Dermis blood vessel endothelial cell (primary cell): ENCODE data around the gene VEZF1. TPM values are rescaled to one million over a fixed set of nuclear protein-coding genes. Genes with fewer than 3 reads are reported as not detected.

Experiments used
- DNase-seq: peaks from one replicate; pipeline ENCODE4 v3.0.0; 2010
- total RNA-seq: library from RNA; depleted of rRNA; stranded (reverse); fragments of >200 nt; gene quantifications from 2 replicates; pipeline ENCODE4 v1.2.3, GENCODE V29; 2014

Gene VEZF1
- total RNA-seq, 1 donor from 2014 or later: 30.8 TPM

DNA sequence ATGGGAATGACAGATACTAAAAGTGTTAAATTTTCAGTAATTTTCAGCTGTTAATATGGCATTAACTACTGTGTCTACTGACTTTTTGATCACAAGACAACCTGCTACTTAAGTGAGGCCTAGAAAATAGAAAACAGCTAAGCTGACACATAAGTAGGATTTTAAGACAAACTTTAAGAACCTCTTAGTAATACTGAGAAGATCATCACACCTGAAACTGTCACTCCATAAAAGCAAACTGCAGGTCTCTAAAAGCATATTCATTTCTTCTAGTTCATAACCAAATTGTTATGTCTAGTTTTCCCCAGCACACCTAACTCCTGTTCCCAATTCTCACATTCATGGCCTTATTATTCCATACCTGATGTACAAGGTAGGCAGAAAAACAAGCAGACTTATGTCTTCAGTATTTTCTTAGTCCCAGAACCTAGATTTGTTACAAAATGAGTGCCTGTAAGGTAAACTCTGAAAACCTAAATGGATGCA is 11.0 kb upstream of the VEZF1 start:
- DNase-seq: no peak

DNA sequence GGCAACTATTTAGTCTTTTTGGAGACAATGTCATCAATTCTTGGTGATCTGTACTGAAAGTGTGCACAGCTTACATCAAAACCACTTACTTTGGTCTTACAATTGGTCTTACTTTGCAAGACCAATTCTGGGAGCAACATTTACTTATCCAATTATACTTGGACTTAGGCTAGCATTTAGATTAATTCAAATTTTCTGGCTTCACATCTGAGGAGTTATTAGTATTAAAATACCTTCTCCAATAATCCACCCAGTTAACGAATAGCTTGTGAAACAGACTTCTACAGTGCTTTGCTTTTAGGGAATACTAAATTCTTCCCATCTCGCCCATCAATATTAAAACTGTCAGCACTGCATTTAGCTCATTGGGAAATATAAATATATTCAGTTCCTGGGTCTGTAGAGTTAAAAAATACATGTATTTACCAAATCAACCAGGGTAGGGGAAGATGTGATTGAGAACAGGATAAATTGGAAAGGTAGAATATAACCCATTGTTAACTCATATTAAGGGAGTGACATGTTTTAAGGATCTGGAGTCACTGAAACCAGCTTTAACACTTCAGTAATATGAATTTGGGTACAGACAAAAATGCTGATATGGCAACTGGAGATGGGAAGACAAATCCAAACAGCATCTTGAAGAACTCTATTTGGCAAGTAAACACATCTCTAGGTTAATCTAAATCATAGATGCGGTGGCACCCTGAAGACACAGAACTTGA is 9.2 kb upstream of the VEZF1 start:
- no peak for DNase-seq

DNA sequence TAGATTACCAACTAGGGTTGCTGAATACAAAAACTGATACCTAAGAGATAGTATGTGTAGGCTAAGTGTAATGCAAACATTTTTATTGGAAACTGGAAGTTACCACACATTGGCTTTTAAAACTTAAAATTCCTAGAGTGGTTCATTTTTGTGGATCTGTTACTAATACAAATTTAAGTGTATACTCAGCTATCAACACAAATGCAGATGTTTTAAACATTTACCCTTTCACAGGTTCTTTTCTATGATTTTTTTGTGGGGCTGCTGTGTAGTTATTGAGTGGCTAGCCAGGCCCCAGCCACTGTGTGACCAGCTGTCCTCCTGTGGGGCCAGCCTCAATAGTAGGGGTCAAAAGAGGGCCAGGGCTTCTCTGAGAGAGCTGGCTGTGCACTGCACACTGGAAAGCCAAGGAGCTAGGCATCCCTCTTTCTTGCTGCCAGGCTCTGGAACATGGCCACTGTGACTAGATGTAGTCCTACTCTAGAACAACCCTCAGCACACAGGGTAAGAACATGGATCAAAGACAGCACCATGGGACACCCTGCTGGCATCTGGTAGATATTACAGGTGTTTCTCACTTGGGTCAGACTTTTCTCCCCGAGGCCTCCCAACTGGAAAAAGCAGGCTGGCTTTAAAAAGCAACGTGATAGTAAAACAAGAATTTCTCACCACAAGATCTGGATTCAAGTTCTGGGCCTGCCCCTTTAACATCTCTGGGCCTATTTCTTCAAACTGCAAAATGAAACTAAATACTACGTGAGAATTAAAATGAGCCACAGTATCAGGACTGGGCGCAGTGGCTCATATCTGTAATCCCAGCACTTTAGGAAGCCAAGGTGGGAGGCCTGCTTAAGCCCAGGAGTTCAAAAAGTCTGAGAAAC is 7.3 kb upstream of the VEZF1 start:
- DNase-seq: peak; percentile 89

GRCh38 chr17:57994436-57994835 is 6.4 kb upstream of the VEZF1 start:
- no peak for DNase-seq

DNA sequence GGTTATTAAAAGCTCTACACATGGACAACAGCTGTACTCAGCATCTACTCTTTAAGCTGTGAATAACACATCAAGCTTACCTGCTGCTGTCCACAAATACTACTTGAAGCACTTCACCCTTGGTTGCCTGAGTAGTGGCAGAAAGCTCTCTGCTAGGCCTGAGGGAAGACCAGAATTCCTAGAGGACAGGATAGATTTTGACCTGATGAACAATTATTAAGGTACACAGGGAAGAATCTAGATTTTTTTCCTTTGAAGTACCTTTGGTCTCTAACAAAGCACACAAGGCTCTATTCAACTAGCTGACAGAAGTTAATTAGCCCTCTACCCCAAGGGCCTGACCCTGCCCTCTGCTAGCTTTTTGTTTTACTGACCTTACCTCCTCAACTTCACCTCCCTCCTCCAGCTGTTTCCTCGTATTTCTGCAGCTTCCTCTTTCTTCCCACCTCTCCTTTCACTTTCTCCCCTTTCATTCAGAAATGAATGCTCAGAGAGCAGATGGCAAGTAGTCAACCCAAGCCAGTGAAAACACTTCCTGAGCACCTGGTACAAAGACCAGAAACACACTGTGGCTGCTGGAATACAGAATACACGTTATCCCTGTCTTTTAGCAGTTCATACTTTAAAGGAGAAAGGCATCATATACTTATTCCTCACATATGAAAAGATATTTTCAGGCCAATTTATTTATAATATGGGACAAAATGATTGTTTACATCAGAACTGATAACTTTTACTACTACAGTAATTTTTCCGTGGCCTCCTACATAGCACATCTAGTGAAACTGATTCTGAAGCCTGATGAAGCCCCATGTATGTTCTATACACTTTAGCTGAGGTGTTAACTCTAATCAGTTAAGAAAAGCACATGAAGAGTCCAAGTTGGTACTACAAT is 5.7 kb upstream of the VEZF1 start:
- peak; percentile 65 for DNase-seq

DNA sequence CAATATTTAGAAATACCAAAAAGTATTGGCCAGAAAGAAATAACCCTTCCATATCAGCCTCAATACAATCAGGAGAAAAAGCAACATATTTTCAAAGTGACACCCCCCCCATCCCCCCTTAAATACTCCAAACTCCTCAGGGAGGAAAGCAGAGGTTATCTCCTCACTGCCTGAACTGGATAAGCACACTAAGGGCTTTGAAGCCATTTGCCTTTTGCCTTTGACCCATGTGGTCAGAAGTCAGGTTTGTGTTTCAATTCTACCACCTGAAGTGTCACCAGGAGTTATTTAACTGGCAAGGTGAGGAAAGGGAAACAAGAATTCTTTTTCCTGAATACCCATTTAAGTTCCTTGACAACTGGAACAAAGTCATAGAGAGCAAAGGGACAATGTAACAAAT is 3.5 kb upstream of the VEZF1 start:
- DNase-seq: no peak

- peak; percentile 28 for DNase-seq
Observed at GRCh38 chr17:57990037-57990436, 2.0 kb upstream of the VEZF1 start.

DNA sequence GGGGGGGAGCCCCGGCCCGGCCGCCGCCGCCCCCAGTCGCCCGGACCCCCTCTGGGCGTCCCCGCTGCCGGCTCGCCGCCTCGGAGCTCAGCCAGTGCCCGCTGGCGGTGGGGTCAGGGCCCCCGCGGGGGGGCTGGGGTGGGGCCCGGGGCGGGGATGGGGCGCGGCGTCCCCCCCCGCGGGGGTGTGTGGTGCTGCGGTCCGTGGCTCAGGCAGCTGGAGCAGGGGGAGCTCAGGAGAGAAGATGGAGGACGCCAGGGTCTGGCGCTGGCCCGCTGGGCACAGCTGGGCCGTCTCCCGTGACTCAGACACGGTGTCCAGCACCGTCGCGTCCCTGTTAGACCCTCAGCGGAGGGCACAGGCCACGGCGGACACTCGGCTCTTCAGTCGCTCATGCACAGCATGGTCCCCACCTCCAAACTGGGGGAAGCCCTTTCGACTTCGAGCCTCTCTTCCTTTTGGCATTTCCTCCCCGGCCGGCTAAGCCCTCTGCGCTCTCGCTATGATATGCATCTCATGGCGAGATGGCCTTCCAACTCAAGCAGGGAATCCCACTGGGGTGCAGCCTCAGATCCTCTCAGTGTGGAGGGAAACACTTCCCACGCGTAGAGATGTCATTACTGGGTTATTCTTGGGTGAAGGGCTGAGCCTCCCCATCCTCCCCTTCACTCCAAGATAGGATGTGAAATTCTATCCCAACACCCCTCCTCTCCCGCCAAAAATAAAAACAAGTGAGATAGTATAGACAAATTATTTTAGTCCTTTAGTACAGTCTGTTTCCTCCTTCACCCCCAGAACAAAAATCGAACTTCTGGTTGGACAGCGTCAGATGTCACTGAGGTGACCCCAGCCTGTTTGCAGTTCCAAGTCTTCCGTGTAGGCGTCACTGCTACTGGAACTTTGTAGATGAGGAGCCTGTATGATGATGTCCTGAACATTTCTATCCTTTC is 522 bp upstream of the VEZF1 start:
- peak; percentile 71 for DNase-seq

- peak; percentile 83 for DNase-seq
Observed at GRCh38 chr17:57986841-57987580, 1.0 kb downstream of the VEZF1 start.

GRCh38 chr17:57985675-57985974 is 2.4 kb downstream of the VEZF1 start:
- peak; percentile 45 for DNase-seq

GRCh38 chr17:57984936-57985674 is 2.9 kb downstream of the VEZF1 start:
- no peak for DNase-seq

DNA sequence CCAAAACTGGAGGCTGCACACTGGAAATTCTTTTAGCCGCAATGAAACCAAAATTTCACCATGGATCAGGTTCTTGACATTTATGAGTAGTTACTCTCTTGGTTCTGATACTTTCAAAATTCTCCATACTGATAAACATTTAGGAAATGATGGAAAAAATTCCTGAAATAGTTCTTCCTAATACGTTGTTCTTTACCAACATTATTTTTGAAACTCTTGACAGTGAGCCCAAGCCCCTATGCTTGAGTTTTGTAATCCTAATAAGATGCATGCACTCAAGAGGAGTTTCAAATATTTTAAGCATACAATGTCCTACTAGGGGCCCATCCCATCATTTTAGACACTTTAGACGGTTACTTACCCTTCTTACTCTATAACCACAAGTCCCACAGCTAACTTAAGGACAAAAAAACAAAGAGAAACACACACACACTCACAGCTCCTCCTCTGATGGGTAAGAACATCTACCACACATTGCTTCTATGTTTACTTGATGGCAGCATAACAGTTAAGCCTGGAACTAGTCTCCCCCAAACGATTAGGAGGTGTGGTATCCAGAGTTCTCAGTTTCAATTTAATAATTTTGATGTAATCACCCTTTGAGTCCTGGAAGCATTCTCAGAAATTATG is 3.7 kb downstream of the VEZF1 start:
- DNase-seq: no peak

DNA sequence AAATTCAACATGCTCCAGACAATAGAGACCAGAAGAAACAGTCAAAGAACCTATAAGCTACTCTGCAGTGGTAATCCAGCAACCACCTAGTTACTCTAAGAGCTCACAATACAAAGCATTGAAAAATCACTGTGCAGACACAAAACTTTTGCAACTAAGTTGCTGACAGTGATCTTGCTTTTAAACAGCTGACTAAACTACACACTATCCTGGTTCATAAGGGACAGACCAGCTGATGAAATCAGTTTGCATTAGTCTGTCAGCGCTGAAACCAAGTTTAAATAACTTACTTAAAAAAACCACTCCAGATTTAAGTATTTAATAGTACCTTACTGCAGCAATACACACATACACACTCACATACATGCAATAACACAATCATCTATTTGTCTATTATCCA is 4.6 kb downstream of the VEZF1 start:
- DNase-seq: no peak

DNA sequence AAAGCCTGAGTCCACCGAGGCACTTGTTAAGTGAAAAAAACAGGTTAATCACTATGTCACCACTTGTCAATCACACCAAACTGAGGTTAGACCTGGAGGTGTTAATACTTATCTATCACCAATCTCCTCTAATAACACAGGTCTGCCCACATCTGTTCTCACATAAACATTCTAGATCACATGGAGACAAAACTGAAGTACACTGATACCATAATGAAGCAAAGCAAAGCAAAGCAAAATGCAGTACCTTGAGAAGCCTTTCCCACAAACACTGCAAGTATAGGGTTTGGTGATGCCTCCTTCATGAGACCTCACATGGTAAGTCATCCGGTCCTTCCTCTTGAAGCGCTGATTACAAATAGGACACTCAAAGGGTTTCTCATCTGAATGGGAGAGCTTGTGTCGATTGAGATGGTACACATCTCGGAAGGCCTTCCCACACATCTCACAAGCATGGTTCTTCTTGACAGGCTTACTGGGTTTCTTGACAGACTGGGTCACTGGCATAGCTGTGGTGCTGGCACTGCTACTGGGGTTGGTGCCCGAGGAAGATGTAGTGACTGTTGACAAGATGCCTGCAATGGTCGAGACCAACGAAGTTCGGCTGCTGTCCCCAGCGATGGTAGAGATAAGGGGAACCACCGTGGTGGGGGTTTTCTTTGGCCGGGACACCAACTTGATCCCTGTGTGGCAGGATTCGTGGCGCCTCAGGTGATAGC is 5.4 kb downstream of the VEZF1 start:
- DNase-seq: no peak

- no peak for DNase-seq
Observed at GRCh38 chr17:57980522-57980921, 7.5 kb downstream of the VEZF1 start.

- no peak for DNase-seq
Observed at GRCh38 chr17:57979076-57979475, 9.0 kb downstream of the VEZF1 start.

DNA sequence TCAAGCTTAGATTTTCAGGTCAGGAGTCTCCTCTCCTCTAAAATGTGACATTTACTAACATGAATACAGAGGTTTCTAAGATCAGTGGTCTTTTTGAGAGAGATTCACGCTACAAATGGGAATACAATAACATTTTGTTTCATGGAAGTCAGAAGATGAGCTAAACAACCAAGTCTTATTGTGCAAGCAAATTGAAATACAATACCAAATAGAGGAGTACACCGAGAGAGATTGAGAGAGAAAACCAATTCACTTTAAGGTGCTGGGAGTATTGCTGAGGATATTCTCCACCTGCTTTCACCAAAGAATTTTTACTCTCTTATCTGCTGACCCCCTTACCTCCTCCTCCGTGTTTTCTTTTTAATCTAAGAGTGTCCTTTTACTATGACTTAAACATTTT is 11.5 kb downstream of the VEZF1 start:
- no peak for DNase-seq

DNA sequence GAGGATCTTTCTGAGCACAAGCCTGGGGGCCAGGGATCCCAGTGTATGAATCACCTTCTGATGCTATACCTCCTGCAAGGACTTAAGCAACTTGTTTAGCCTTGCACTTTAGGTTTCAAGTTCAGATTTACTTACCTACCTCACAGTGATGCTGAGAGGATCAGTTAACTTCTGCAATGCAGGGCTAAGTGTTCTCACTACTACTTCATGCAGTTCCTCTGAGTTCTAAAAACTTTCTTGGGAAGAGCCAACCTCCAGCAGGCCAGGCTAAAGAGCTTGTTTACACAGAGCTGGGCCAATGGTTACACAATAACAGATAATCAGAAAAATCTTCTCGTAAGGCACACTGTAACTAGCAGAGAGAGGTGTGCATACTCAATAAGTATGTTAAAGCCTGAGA is 13.0 kb downstream of the VEZF1 start:
- DNase-seq: no peak
